ENCODE measurements around the gene ARFIP2. TPM values are rescaled to one million over a fixed set of nuclear protein-coding genes. Genes with fewer than 3 reads are reported as not detected.

ARFIP2 gene
- total RNA-seq, 1 experiment from 2014 or later = 55.1 TPM

DNA sequence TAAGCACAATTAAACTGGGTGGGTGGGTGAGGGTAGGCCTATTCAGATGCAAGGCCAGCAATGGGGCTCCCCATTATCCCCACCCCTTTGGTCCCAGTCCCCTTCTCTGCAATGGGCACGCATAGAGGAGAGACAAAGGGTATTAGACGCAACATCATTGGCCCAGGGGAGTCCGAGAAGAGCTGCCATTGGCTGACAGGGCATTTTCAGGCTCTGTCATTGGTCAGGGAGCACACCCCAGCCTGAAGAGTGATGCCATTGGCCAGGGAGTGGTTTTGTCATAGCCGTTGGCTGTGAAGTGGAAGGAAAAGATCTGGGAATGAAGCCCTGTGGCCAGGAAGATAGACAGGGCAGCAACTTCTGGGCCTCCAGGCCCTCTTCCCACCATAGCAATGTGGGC lies 4.6 kb downstream of the ARFIP2 start:
- Histone ChIP-seq H3K4me2 (ENCODE audit: insufficient read depth, insufficient read length, low read length) (no peak overlapping the region), H3K4ac (ENCODE audit: low read depth, low read length) (no peak overlapping the region), H4K8ac (replicated peaks; ENCODE audit: insufficient read length, low read depth, low read length) (no peak overlapping the region), H3T11ph (ENCODE audit: low read length) (no peak overlapping the region), H3K56ac (ENCODE audit: insufficient read length, low read depth, low read length) (no peak overlapping the region), H3K23ac (ENCODE audit: insufficient read length, low read depth, low read length) (no peak overlapping the region), H3K27me3 (ENCODE audit: insufficient read depth, low read length) (no peaks in the 10 kb centered on the region; the same call in 1 of the 2 replicates), H2BK20ac (ENCODE audit: low read depth, low read length, poor library complexity, severe bottlenecking) (no peak overlapping the region), H3K23me2 (ENCODE audit: insufficient read length, low read depth, low read length, poor library complexity, severe bottlenecking) (peaks cover 21% of the 10 kb centered on the region), H3K18ac (ENCODE audit: insufficient read length, low read depth, low read length) (no peak overlapping the region), H2BK120ac (ENCODE audit: low read depth, low read length, poor library complexity, severe bottlenecking) (no peak overlapping the region), H4K5ac (ENCODE audit: insufficient read length, low read depth, low read length) (no peak overlapping the region), H4K91ac (ENCODE audit: insufficient read length, low read depth, low read length) (no peak overlapping the region), H3K79me1 (ENCODE audit: insufficient read depth, low read depth, low read length, poor library complexity, severe bottlenecking) (peaks cover 4% of the 10 kb centered on the region), H3K79me2 (ENCODE audit: insufficient read depth, low read length) (peaks cover 10% of the 10 kb centered on the region; the same call in 1 of the 2 replicates), H3K14ac (ENCODE audit: insufficient read depth, low read length) (no peak overlapping the region), H3K27ac (ENCODE audit: insufficient read length, low read depth, low read length) (no peak overlapping the region), H2BK5ac (ENCODE audit: insufficient read length, low read length) (no peak overlapping the region), H2AK5ac (ENCODE audit: insufficient read length, low read length) (no peak overlapping the region), H2AFZ (ENCODE audit: low read length) (no peak overlapping the region), H4K20me1 (ENCODE audit: control insufficient read depth, insufficient read depth, insufficient read length) (no peaks in the 10 kb centered on the region), H2BK12ac (ENCODE audit: insufficient read length, low read depth, low read length) (no peak overlapping the region), H2BK15ac (ENCODE audit: low read depth, low read length) (no peak overlapping the region), H3K4me1 (ENCODE audit: insufficient read depth, low read length) (peaks cover 8% of the 10 kb centered on the region; the same call in 1 of the 2 replicates), H3K9ac (ENCODE audit: extremely low read depth, insufficient read length, low read length) (no peak overlapping the region), H3K9me3 (ENCODE audit: control insufficient read depth, low read depth, low read length) (no peaks in the 10 kb centered on the region)
- H3K4me1 Mint-ChIP-seq = peaks cover 35% of the 10 kb centered on the region in 2 experiments
- peak; percentile 55 for DNase-seq
- WGBS (ENCODE audit: extremely low coverage, insufficient read length, low lambda C conversion rate) = no CpG with 5 or more reads among the region's 4 CpGs
- TF ChIP-seq, protein P1, sequence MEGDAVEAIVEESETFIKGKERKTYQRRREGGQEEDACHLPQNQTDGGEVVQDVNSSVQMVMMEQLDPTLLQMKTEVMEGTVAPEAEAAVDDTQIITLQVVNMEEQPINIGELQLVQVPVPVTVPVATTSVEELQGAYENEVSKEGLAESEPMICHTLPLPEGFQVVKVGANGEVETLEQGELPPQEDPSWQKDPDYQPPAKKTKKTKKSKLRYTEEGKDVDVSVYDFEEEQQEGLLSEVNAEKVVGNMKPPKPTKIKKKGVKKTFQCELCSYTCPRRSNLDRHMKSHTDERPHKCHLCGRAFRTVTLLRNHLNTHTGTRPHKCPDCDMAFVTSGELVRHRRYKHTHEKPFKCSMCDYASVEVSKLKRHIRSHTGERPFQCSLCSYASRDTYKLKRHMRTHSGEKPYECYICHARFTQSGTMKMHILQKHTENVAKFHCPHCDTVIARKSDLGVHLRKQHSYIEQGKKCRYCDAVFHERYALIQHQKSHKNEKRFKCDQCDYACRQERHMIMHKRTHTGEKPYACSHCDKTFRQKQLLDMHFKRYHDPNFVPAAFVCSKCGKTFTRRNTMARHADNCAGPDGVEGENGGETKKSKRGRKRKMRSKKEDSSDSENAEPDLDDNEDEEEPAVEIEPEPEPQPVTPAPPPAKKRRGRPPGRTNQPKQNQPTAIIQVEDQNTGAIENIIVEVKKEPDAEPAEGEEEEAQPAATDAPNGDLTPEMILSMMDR (conservative IDR thresholded peaks at IDR 0.05) = no peak
- peaks cover 30 to 39% (median 36%) of the 10 kb centered on the region in 3 experiments for H3K36me3 Mint-ChIP-seq (ENCODE audit: insufficient read depth in 1 of 3, low read depth in 3 of 3)
- H3K27me3 Mint-ChIP-seq (ENCODE audit: low read depth) = no peaks in the 10 kb centered on the region; the same call in none of the 2 replicates
- H3K9me3 Mint-ChIP-seq = no peaks in the 10 kb centered on the region
- H3K4me3 Mint-ChIP-seq = no peak overlapping the region
- H3K27ac Mint-ChIP-seq = no peak overlapping the region

Data from H9 (cell line).